ENCODE results near the gene RNF14. TPM values are rescaled to one million over a fixed set of nuclear protein-coding genes. Genes with fewer than 3 reads are reported as not detected.

RNF14 gene
- total RNA-seq, 2 experiments from 2014 or later = 35.7 to 38.0 TPM

DNA sequence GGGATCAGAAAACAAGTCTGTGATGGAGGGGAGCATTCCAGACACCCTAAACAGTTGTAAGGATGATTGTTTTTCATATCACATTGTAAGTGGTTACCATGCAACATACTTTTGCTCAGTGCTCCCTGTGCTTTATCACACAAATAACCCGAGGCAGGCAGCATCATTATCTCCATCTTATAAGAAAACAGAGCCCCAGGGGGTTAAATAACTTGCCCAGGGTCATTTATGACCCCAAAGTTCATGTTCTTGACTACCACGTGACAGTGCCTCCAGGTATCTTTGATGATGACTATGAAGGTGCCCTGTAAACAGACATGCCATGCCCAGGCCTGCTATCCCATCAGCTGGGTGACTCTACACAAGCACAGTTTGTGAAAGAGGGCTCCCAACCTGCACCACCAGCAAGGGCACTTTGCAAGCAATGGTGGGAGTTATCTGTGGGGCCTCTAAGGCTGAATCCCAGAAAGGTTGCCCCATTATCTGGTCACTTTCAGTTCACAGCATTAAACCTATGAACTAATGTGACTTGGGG is 34.4 kb downstream of the RNF14 start:
- DNase-seq = no peak
- no peak for ATAC-seq
- H3K36me3 Mint-ChIP-seq (ENCODE audit: low read depth) = peaks cover 72% of the 10 kb centered on the region
- H3K27me3 Mint-ChIP-seq = no peaks in the 10 kb centered on the region
- H3K27ac Mint-ChIP-seq = peak overlapping the region; percentile 64
- intact Hi-C loops (cut with DNase I, micrococcal nuclease) = no loop called here
- H3K9me3 Mint-ChIP-seq (ENCODE audit: low read depth) = no peaks in the 10 kb centered on the region
- H3K4me1 Mint-ChIP-seq = peaks cover 59% of the 10 kb centered on the region
- POLR2A ChIA-PET = interaction anchor here (0.6 kb wide), 1 partner anchor 132 kb away, joined by 3 read pairs; no protein-coding TSS in a partner anchor
- H3K4me3 Mint-ChIP-seq = no peak overlapping the region
- CTCF ChIA-PET = interaction anchor here (1.0 to 20.5 kb wide), 3 partner anchors 9 to 145 kb away, joined by 3 to 352 read pairs (median 4); no protein-coding TSS in a partner anchor

DNA sequence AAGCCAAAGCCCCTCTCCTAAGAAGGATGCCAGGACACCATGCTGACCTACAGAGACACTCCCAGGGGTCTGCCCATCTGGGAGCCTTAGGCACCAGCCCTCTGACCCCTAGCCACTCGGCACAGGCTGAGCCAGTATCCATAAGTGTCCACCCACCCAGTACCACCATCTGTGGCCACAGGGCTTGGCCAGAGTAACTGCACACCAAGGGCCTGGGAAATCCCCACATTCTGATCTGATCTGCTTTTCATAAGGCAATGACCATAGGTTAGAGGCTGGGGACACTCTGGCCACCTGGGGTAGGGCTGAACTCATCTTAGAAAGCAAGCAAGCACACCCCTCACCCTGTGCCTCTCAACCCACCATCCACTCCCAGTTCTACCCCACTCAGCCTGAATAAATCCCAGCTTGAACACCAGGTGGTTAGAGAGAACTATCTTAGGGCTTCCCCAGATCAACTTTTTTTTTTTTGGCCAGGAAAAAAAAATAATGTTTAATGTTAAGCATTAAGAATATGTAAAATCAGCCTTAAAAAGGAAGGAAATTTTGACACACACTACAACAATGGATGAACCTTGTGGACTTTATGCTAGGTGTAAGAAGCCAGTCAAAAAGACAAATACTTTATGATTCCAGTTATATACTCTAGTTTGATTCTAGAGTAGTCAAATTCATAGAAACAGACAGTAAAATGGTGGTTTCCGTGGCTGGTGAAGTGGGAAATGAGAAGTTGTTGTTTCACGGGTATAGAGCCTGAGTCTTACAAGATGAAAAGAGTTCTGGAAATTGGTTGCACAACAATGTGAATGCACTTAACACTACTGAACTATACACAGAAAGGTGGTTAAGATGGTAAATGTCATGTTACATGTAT is 37.7 kb downstream of the RNF14 start:
- Mint-ChIP-seq H3K9me3 (ENCODE audit: low read depth) (no peaks in the 10 kb centered on the region), H3K27me3 (no peaks in the 10 kb centered on the region), H3K27ac (peak overlapping the region; percentile 89), H3K4me1 (peaks cover 70% of the 10 kb centered on the region), H3K36me3 (ENCODE audit: low read depth) (peaks cover 76% of the 10 kb centered on the region), H3K4me3 (peak overlapping the region; percentile 31)
- ChIA-PET POLR2A (interaction anchor here (0.6 to 1.5 kb wide), 8 partner anchors 10 to 103 kb away, joined by 3 to 13 read pairs (median 5); no protein-coding TSS in a partner anchor), CTCF (interaction anchor here (0.6 to 1.9 kb wide), 10 partner anchors 9 to 140 kb away, joined by 3 to 15 read pairs (median 4); no protein-coding TSS in a partner anchor)
- DNase-seq (peak; percentile 85), ATAC-seq (peak; percentile 90)
- intact Hi-C loops (cut with DNase I, micrococcal nuclease) = loop anchor here (1.0 to 5.0 kb wide), 6 partner anchors 10 to 216 kb away; partner anchors contain the start of genes DELE1 (in 1 of the 2) and RNF14 (in 1 of the 2)

DNA sequence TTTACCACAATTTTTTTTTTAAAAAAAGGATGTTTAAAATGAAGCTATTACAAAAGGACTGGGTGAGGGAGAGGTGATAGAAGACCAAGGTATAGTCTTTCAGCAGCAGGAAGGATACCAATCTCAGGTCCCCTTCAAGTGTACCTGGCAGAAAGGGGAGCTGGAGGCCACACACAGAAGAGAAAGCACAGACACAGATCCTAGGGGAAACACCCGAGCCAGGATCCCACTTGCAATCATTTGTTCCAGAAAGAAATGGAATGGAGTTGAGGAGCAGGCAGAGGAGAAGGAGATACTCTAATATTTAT is 38.3 kb downstream of the RNF14 start:
- ChIA-PET POLR2A (interaction anchor here (0.6 to 1.5 kb wide), 6 partner anchors 9 to 102 kb away, joined by 3 to 13 read pairs (median 5); no protein-coding TSS in a partner anchor), CTCF (interaction anchor here (0.6 to 1.9 kb wide), 9 partner anchors 9 to 140 kb away, joined by 3 to 15 read pairs (median 4); no protein-coding TSS in a partner anchor)
- Mint-ChIP-seq H3K36me3 (ENCODE audit: low read depth) (peaks cover 76% of the 10 kb centered on the region), H3K4me3 (peak overlapping the region; percentile 10), H3K4me1 (peaks cover 73% of the 10 kb centered on the region), H3K27me3 (no peaks in the 10 kb centered on the region), H3K27ac (peak overlapping the region; percentile 89), H3K9me3 (ENCODE audit: low read depth) (no peaks in the 10 kb centered on the region)
- intact Hi-C loops (cut with DNase I, micrococcal nuclease) = loop anchor here (1.0 to 5.0 kb wide), 6 partner anchors 9 to 216 kb away; partner anchors contain the start of genes DELE1 (in 1 of the 2) and RNF14 (in 1 of the 2)
- ATAC-seq (no peak), DNase-seq (no peak)

DNA sequence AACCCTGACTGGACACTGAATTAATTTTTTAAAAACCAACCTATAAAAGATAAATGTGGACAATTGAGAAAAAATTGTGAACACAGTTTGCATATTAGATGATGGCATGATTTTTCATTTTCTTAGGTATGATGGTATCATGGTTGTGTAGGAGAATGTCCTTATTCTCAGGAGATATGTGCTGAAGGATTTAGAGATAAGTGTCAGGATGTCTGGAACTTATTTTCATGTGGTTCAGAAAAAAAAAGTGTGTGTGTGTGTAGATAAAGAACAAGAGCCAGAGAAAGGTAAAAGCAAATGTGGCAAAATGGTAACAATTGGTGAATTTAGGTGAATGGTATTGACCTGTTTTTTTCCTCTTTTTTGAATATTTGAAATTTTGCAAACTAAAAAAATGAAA is 39.9 kb downstream of the RNF14 start:
- no peak overlapping the region for H3K27ac Mint-ChIP-seq
- no peaks in the 10 kb centered on the region for H3K27me3 Mint-ChIP-seq
- ATAC-seq (no peak), DNase-seq (no peak)
- H3K4me1 Mint-ChIP-seq = peaks cover 76% of the 10 kb centered on the region
- no peaks in the 10 kb centered on the region for H3K9me3 Mint-ChIP-seq (ENCODE audit: low read depth)
- no peak overlapping the region for H3K4me3 Mint-ChIP-seq
- intact Hi-C loops (cut with DNase I, micrococcal nuclease) = loop anchor here (5.0 kb wide), 2 partner anchors 37 to 87 kb away; partner anchors contain the start of gene DELE1 (in 1 of the 2)
- ChIA-PET CTCF (interaction anchor here (0.6 to 9.0 kb wide), 3 partner anchors 56 to 137 kb away, joined by 3 to 120 read pairs (median 3); no protein-coding TSS in a partner anchor), POLR2A (interaction anchor here (1.1 kb wide), 1 partner anchor 106 kb away, joined by 3 read pairs; no protein-coding TSS in a partner anchor)
- H3K36me3 Mint-ChIP-seq (ENCODE audit: low read depth) = peaks cover 65% of the 10 kb centered on the region

- peaks cover 56% of the 10 kb centered on the region for H3K36me3 Mint-ChIP-seq (ENCODE audit: low read depth)
- ChIA-PET POLR2A (interaction anchor here (0.8 to 1.1 kb wide), 2 partner anchors 104 to 121 kb away, joined by 3 to 8 read pairs; no protein-coding TSS in a partner anchor), CTCF (interaction anchor here (0.6 to 9.0 kb wide), 9 partner anchors 12 to 146 kb away, joined by 3 to 120 read pairs (median 3); no protein-coding TSS in a partner anchor)
- no peaks in the 10 kb centered on the region for H3K27me3 Mint-ChIP-seq
- ATAC-seq (no peak), DNase-seq (no peak)
- H3K4me3 Mint-ChIP-seq = no peak overlapping the region
- intact Hi-C loops (cut with DNase I, micrococcal nuclease) = loop anchor here (5.0 to 10.0 kb wide), 5 partner anchors 38 to 815 kb away; partner anchors contain the start of gene DELE1 (in 1 of the 2)
- H3K9me3 Mint-ChIP-seq (ENCODE audit: low read depth) = no peaks in the 10 kb centered on the region
- no peak overlapping the region for H3K27ac Mint-ChIP-seq
- H3K4me1 Mint-ChIP-seq = peaks cover 79% of the 10 kb centered on the region
Observed at GRCh38 chr5:142009886-142010285, 41.0 kb downstream of the RNF14 start.

GRCh38 chr5:142011572-142012185 is 42.8 kb downstream of the RNF14 start:
- intact Hi-C loops (cut with DNase I, micrococcal nuclease) = loop anchor here (1.0 to 10.0 kb wide), 4 partner anchors 134 to 813 kb away; no protein-coding TSS in a partner anchor
- ChIA-PET CTCF (interaction anchor here (0.6 to 9.0 kb wide), 33 partner anchors 8 to 1815 kb away, joined by 3 to 120 read pairs (median 4); partner anchors contain the start of genes NDFIP1 and RNF14), POLR2A (interaction anchor here (0.6 to 1.9 kb wide), 5 partner anchors 21 to 132 kb away, joined by 3 to 6 read pairs (median 3); partner anchors contain the start of gene RNF14)
- Mint-ChIP-seq H3K4me3 (peak overlapping the region; percentile 83), H3K27ac (peak overlapping the region; percentile 87), H3K36me3 (ENCODE audit: low read depth) (peaks cover 39% of the 10 kb centered on the region), H3K4me1 (peaks cover 80% of the 10 kb centered on the region), H3K9me3 (ENCODE audit: low read depth) (no peaks in the 10 kb centered on the region), H3K27me3 (no peaks in the 10 kb centered on the region)
- no peak for ATAC-seq
- DNase-seq = no peak

DNA sequence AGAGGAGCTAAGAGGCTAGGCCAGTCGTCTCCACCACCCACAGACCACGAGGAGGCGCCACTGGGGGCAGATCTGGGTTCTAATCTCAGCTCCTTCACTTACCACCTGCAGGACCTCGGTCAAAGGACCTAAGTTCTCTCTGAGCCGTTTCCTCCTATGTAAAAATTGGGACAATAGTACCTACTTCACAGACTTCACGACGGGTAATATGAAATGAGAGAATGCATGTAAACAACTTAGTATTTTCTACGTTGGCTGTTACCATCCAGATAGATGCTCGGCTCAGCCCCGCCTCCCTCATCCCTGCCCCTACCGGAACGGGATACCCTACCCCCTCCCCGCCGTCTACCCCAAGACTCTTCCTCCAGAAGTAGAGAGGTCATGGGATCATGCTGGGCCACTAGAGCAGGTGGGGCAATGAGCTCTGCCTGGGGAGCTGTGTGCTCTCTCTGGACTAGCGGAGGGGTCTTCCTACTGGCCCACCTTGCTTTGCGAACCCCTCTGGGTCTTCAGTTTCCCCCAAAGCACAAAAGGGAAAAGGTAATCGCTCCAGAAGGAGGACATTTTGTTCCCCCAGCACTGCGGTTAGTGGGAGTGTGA is 43.4 kb downstream of the RNF14 start:
- intact Hi-C loops (cut with DNase I, micrococcal nuclease) = loop anchor here (1.0 to 10.0 kb wide), 4 partner anchors 133 to 813 kb away; no protein-coding TSS in a partner anchor
- ATAC-seq (no peak), DNase-seq (peak; percentile 88)
- H3K4me1 Mint-ChIP-seq = peaks cover 79% of the 10 kb centered on the region
- H3K36me3 Mint-ChIP-seq (ENCODE audit: low read depth) = peaks cover 36% of the 10 kb centered on the region
- no peaks in the 10 kb centered on the region for H3K9me3 Mint-ChIP-seq (ENCODE audit: low read depth)
- H3K4me3 Mint-ChIP-seq = peak overlapping the region; percentile 83
- ChIA-PET CTCF (interaction anchor here (0.6 to 9.0 kb wide), 31 partner anchors 8 to 1816 kb away, joined by 3 to 120 read pairs (median 4); partner anchors contain the start of genes NDFIP1 and RNF14), POLR2A (interaction anchor here (0.5 to 1.9 kb wide), 8 partner anchors 8 to 131 kb away, joined by 3 to 6 read pairs (median 4); partner anchors contain the start of gene RNF14)
- no peaks in the 10 kb centered on the region for H3K27me3 Mint-ChIP-seq
- H3K27ac Mint-ChIP-seq = peak overlapping the region; percentile 87

DNA sequence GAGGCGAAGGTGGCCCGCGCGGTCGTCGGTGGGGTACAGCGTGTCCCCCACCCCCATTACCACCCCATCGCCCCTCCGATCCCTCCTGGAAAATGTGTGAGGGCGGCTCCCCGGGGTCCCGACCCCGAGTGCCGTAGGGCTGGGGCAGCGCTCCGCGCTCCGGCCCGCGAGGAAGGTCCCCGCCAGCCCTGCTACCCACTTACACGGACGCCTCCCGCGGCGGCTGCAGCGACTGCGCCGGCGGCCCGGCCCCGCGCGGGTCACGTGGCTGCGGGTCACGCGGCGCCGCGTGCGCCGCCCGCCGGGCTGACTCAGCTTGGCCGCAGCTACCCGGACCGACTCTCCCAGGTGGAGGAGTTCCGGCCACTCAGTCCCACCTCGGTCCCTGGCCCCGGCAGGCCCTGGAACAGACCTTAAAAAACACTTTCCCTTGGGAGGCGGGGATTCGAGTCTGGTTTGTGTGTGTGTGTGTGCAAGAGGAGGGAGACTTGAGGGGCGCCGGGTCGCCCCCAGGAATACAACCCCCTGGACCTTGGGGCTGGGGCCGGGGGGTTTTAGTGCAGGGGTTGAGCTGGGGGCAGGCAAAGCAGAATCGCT is 44.0 kb downstream of the RNF14 start, which contains the start of gene GNPDA1:
GNPDA1 (minus strand) TSS at position 236 of the 597 bp plus-strand sequence. CDS start 992 bp downstream, outside the sequence.
- ChIA-PET POLR2A (interaction anchor here (0.5 to 1.9 kb wide), 8 partner anchors 8 to 414 kb away, joined by 3 to 6 read pairs (median 4); no protein-coding TSS in a partner anchor), CTCF (interaction anchor here (0.6 to 9.0 kb wide), 14 partner anchors 20 to 564 kb away, joined by 3 to 120 read pairs (median 8); partner anchors contain the start of genes NDFIP1 and RNF14)
- Mint-ChIP-seq H3K27ac (peak within 1 kb of the TSS; percentile 93), H3K9me3 (ENCODE audit: low read depth) (no peaks in the 10 kb centered on the region), H3K36me3 (ENCODE audit: low read depth) (peaks cover 31% of the 10 kb centered on the region), H3K27me3 (no peaks in the 10 kb centered on the region), H3K4me3 (peak within 1 kb of the TSS; percentile 83), H3K4me1 (peaks cover 79% of the 10 kb centered on the region)
- peak; percentile 82 for DNase-seq
- intact Hi-C loops (cut with DNase I, micrococcal nuclease) = loop anchor here (1.0 to 10.0 kb wide), 4 partner anchors 132 to 812 kb away; no protein-coding TSS in a partner anchor
- peak; percentile 16 for ATAC-seq

- DNase-seq = peak; percentile 38
- peaks cover 80% of the 10 kb centered on the region for H3K4me1 Mint-ChIP-seq
- peak overlapping the region; percentile 83 for H3K4me3 Mint-ChIP-seq
- intact Hi-C loops (cut with DNase I, micrococcal nuclease) = loop anchor here (2.0 to 10.0 kb wide), 5 partner anchors 21 to 811 kb away; no protein-coding TSS in a partner anchor
- peaks cover 21% of the 10 kb centered on the region for H3K36me3 Mint-ChIP-seq (ENCODE audit: low read depth)
- peak overlapping the region; percentile 93 for H3K27ac Mint-ChIP-seq
- H3K9me3 Mint-ChIP-seq (ENCODE audit: low read depth) = no peaks in the 10 kb centered on the region
- ChIA-PET POLR2A (interaction anchor here (0.5 to 3.4 kb wide), 6 partner anchors 82 to 413 kb away, joined by 3 to 46 read pairs (median 4); partner anchors contain the start of gene NDFIP1), CTCF (interaction anchor here (0.6 to 9.0 kb wide), 20 partner anchors 11 to 322 kb away, joined by 3 to 120 read pairs (median 6); partner anchors contain the start of gene NDFIP1)
- no peaks in the 10 kb centered on the region for H3K27me3 Mint-ChIP-seq
- ATAC-seq = no peak
Observed at GRCh38 chr5:142013734-142014521, 45.0 kb downstream of the RNF14 start.
